Activated CD8-positive, alpha-beta memory T cell treated with anti-CD3 and anti-CD28 coated beads, Interleukin-2, amount 50 U/mL, for 4 hours (primary cell): ENCODE results near the gene KDM3B.
A peak's percentile ranks its signal among the peaks of the same experiment; 100 is the strongest.
"Not testable (repeated sequence)": the region's sequence is repeated elsewhere in the genome, so short reads cannot be mapped to it uniquely, and the experiment has no call there.

Experiments used
- DNase-seq: peaks from one replicate; pipeline ENCODE4 v3.0.0-alpha.2; 2020

KDM3B gene

GRCh38 chr5:138469540-138470321 is 117.2 kb downstream of the KDM3B start:
- peak; percentile 42 for DNase-seq

DNA sequence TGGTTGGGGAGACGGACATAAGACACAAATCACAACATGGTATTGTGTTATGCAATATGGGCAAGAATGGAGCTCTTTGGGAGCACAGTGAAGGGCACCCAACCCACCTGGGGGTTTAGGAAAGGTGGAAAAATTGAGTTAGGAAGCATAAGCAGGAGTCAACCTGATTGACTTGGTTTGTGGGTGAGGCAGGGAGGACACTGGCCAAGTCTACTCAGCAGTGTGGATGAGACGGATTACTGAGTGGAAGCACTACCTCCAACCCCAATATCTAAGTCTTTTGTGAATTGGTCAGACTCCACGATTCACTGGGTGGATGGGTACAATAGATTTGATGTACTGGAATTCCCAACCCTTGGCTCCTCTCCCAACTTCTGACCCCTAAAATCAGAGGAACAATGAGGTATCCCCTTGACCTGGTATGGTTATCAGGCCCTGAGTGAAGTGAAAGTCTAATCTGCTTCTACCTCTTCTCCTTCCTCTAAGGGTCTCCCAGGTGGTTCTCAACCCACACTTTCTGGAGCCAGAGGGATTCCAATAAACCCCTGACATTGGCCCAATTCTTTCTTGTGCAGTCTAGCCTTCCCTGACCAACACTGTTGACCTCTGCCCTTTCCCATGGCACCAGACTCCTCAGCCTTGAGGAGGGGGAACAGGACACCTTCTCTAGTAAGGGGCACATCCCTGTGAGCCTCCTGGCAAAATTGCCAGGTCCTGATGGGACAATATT is 118.0 kb downstream of the KDM3B start:
- DNase-seq = no peak

DNA sequence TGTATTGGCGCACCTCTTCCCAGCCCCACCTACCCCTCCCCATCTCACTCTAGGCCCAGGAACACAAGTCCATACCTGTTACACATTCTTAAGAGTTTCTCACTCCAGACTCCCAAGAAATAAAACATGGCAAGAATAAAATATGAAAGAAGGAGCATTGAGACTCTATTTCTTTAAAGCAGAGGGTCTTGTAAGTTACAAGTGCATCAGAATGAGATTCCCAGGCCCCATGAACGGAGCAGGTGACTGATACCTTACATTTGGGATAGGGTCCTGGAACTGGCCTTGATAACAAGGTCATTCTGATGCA is 118.5 kb downstream of the KDM3B start:
- no peak for DNase-seq

DNA sequence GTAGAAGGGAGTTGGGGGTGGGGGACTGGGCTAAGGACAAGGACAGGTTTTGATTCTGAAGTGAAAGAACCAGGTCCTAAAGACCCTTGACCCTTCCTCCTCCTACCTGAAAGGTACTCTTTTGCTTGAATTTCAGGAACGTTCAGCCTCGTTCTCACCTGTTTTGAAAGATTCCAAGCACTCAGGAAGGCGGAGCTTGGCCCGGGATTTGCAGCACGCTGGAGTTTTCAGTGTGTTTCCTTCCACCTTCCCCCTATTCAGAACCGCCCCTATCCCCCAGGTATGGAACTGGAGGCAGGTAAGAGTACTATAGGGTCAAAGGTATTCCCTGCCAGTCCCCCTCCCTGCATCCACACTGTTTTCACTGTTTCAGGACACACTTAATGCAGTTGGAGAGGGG is 119.9 kb downstream of the KDM3B start:
- no peak for DNase-seq

GRCh38 chr5:138473151-138473550 is 120.7 kb downstream of the KDM3B start:
- not testable (repeated sequence) for DNase-seq

GRCh38 chr5:138476918-138477317 is 124.4 kb downstream of the KDM3B start:
- no peak for DNase-seq

DNA sequence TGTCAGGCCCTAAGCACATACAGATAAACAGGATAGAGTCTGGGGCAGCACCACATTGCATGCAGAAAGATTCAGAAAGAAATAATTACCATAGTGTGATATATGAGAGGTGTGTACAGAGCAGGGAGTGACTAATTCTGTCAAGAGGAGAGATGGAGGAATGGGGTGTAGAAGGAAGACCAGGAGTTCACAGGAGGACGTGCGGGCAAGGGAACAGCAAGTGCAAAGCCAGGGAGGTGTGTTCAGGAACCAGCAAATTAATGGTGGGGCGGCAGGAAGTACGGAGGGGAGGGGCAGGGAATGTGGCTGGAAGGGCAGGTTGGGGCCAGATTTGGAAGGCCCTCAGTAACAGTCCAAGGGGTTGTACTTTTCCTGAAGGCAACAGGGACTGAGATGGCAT is 130.2 kb downstream of the KDM3B start:
- DNase-seq = no peak
